Parathyroid adenoma (tissue), 2 donors: ENCODE results near the gene DDAH1.

Experiments
- H2AFZ ChIP-seq: fragments of 300-600 bp; sonication (generic); one replicate; pipeline ENCODE4 v1.7.0; 2017; ENCODE audit warnings: antibody characterized with exemption, mild to moderate bottlenecking
- H3K27ac ChIP-seq: fragments of 300-600 bp; sonication (generic); one replicate; pipeline ENCODE4 v1.7.0; 2017
- H3K27me3 ChIP-seq: fragments of 300-600 bp; sonication (generic); one replicate; pipeline ENCODE4 v1.7.0; 2017; ENCODE audit warnings: low read length; ENCODE audit not compliant: control insufficient read depth, insufficient read depth
- H3K36me3 ChIP-seq: fragments of 300-600 bp; sonication (generic); one replicate; pipeline ENCODE4 v1.7.0; 2017; ENCODE audit warnings: low read length; ENCODE audit not compliant: control insufficient read depth, insufficient read depth
- H3K4me1 ChIP-seq: fragments of 300-600 bp; sonication (generic); one replicate; pipeline ENCODE4 v1.7.0; 2017; ENCODE audit warnings: control low read depth
- H3K4me2 ChIP-seq: fragments of 300-600 bp; sonication (generic); one replicate; pipeline ENCODE4 v1.7.0; 2017; ENCODE audit warnings: low read length
- H3K4me3 ChIP-seq: fragments of 300-600 bp; sonication (generic); one replicate; pipeline ENCODE4 v1.7.0; 2017; ENCODE audit warnings: low read depth, low read length
- H3K79me2 ChIP-seq: fragments of 300-600 bp; sonication (generic); one replicate; pipeline ENCODE4 v1.7.0; 2017; ENCODE audit warnings: control low read depth
- H3K9ac ChIP-seq: fragments of 300-600 bp; sonication (generic); one replicate; pipeline ENCODE4 v1.7.0; 2017; ENCODE audit warnings: mild to moderate bottlenecking
- H3K9me3 ChIP-seq: fragments of 300-600 bp; sonication (generic); one replicate; pipeline ENCODE4 v1.7.0; 2017; ENCODE audit warnings: low read length; ENCODE audit not compliant: control insufficient read depth
- TF ChIP-seq, protein P1 (sequence below): fragments of 300-600 bp; sonication (generic); IDR thresholded peaks from one replicate; pipeline ENCODE4 v1.7.0; 2017; ENCODE audit warnings: antibody characterized with exemption, mild to moderate bottlenecking
- donor health status: primary hyperparathyroidism.

The DDAH1 gene

DNA sequence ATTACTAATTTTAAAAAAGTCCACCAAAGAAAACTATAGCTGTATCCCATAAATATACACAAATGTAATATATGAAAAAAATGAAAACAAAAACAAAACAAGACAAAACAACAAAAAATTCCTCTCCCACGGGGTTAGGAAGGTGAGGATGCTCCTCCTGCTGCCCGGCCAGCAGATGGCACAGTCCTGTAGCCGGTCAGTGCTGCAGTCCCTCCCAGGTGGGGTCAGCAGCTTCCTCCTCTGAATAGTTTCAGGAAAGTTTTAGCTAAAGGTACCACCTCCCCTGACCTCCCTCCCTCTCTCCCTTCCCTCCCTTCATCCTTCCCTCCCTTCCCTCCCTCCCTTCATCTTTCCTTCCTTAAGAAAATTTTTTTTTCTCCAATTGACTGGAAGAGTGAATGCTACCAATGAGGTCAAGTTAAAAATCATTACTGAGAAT lies 120.7 kb downstream of the DDAH1 start:
- Histone ChIP-seq H3K27ac (no peak overlapping the region), H3K36me3 (no peaks in the 10 kb centered on the region), H2AFZ (no peak overlapping the region), H3K4me1 (no peaks in the 10 kb centered on the region), H3K9me3 (no peaks in the 10 kb centered on the region), H3K9ac (no peak overlapping the region), H3K79me2 (no peaks in the 10 kb centered on the region), H3K4me3 (no peak overlapping the region), H3K27me3 (no peaks in the 10 kb centered on the region), H3K4me2 (no peak overlapping the region)
- TF ChIP-seq, protein P1, sequence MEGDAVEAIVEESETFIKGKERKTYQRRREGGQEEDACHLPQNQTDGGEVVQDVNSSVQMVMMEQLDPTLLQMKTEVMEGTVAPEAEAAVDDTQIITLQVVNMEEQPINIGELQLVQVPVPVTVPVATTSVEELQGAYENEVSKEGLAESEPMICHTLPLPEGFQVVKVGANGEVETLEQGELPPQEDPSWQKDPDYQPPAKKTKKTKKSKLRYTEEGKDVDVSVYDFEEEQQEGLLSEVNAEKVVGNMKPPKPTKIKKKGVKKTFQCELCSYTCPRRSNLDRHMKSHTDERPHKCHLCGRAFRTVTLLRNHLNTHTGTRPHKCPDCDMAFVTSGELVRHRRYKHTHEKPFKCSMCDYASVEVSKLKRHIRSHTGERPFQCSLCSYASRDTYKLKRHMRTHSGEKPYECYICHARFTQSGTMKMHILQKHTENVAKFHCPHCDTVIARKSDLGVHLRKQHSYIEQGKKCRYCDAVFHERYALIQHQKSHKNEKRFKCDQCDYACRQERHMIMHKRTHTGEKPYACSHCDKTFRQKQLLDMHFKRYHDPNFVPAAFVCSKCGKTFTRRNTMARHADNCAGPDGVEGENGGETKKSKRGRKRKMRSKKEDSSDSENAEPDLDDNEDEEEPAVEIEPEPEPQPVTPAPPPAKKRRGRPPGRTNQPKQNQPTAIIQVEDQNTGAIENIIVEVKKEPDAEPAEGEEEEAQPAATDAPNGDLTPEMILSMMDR: peak; percentile 49

DNA sequence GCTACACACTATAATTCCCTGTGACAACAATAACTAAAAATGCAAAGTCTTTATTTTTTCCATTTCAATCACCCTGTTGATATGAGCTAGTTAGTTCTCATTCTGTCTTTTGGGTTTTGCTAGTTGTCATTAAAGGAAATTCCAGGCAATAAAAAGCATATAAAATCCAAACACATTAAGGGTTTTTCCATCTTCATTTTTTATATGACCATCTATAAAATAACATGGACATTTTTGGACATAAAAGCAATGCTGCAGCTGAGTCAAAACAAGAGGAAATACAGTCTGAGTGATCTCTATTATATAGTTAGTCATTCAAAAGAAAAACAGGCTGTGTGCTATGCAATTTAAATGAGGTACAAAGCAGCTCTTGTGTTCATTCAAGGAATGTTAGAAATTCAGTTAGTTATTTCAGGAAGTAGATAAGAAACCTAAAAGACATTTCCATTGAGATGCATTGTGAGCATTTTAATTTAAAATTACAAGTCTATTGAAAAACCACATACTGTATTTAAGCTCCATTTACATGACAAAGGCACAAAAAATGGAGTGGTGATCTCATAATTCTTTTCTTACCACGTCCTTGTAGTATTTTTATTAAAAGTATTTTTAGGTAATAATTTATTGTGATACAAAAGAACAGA lies 121.2 kb downstream of the DDAH1 start:
- Histone ChIP-seq H3K36me3 (no peaks in the 10 kb centered on the region), H3K27ac (no peak overlapping the region), H3K9me3 (no peaks in the 10 kb centered on the region), H2AFZ (no peak overlapping the region), H3K27me3 (no peaks in the 10 kb centered on the region), H3K4me3 (no peak overlapping the region), H3K4me1 (no peaks in the 10 kb centered on the region), H3K4me2 (no peak overlapping the region), H3K79me2 (no peaks in the 10 kb centered on the region), H3K9ac (no peak overlapping the region)
- TF ChIP-seq, protein P1: no peak

DNA sequence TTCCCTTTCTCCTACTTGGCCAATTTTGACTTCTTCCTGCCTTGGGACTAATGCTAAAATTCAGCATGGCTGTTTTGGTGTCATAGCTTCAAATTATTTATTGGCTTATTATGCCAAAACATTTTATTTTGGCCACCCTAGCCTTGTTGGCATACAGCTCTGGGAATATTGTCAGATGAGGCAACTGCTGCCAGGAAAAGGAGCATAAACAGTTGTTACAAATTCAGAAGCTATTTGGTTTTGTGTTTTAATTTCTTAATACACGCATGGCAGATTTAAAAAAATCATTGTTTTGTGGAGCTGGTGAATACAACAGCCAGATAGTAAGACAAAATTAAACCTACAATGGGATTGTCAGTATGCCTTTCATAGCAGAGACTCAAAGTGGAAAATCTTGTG lies 121.7 kb downstream of the DDAH1 start:
- H3K9me3 ChIP-seq: no peaks in the 10 kb centered on the region
- no peaks in the 10 kb centered on the region for H3K36me3 ChIP-seq
- H3K79me2 ChIP-seq: no peaks in the 10 kb centered on the region
- no peaks in the 10 kb centered on the region for H3K4me1 ChIP-seq
- H3K9ac ChIP-seq: no peak overlapping the region
- TF ChIP-seq, protein P1: no peak
- no peak overlapping the region for H2AFZ ChIP-seq
- no peak overlapping the region for H3K4me3 ChIP-seq
- no peak overlapping the region for H3K27ac ChIP-seq
- no peak overlapping the region for H3K4me2 ChIP-seq
- no peaks in the 10 kb centered on the region for H3K27me3 ChIP-seq

DNA sequence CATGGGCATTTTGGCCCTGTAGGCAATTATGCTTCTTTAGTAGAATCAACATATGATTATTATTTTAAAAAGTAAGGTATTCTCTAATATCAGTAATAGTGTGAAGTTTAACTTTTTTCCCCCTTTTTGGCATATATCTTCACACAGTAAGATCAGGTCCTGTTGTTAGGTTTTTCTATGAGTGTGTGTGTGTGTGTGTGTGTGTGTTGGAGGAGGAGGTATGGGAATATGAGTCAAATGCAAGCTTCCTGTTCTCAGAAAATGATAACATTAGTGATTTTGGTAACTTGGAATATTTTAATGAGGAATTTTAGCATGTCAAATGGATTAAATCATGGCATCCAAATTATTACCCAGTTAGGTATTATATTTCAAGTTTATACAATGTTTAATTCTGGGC lies 122.8 kb downstream of the DDAH1 start:
- no peaks in the 10 kb centered on the region for H3K4me1 ChIP-seq
- no peaks in the 10 kb centered on the region for H3K27me3 ChIP-seq
- no peak overlapping the region for H3K9ac ChIP-seq
- no peaks in the 10 kb centered on the region for H3K36me3 ChIP-seq
- H3K27ac ChIP-seq: no peak overlapping the region
- no peak overlapping the region for H2AFZ ChIP-seq
- TF ChIP-seq, protein P1: no peak
- H3K79me2 ChIP-seq: no peaks in the 10 kb centered on the region
- H3K4me2 ChIP-seq: no peak overlapping the region
- no peak overlapping the region for H3K4me3 ChIP-seq
- no peaks in the 10 kb centered on the region for H3K9me3 ChIP-seq

DNA sequence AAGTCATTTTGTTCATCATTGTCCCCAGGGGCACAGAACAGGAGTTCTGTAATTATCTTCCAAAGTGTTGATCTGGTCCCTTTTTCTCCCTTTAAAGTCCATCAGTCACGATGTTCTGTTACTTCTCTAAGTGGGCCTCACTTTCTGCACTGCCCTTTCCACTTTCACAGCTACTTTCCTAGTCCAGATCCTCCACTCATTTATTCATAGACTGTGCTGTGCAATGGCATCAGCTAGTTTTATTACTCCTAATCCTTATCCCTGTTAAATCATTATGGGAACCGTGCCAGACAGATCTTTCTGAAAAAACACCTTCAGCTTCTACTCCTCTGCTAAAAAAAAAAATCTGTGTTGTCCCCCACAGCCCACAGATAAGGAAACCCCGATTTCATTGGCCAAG lies 124.5 kb downstream of the DDAH1 start:
- Histone ChIP-seq H3K27ac (no peak overlapping the region), H3K9ac (no peak overlapping the region), H3K27me3 (no peaks in the 10 kb centered on the region), H3K9me3 (no peaks in the 10 kb centered on the region), H2AFZ (no peak overlapping the region), H3K4me2 (no peak overlapping the region), H3K4me3 (no peak overlapping the region), H3K36me3 (no peaks in the 10 kb centered on the region), H3K79me2 (no peaks in the 10 kb centered on the region), H3K4me1 (no peaks in the 10 kb centered on the region)
- TF ChIP-seq, protein P1: no peak
